GM23248 (cell line): ENCODE measurements around the gene UBE2F.

Experiments used
- EZH2 ChIP-seq: fragments of 200-600 bp; sonication (generic); IDR thresholded peaks from 2 replicates; pipeline ENCODE4 v1.6.1; 2018; ENCODE audit warnings: antibody characterized with exemption, mild to moderate bottlenecking; ENCODE audit not compliant: insufficient read depth, poor library complexity, severe bottlenecking
- EZH2phosphoT487 ChIP-seq: fragments of 200-600 bp; sonication (generic); IDR thresholded peaks from 2 replicates; pipeline ENCODE4 v1.6.1; 2018; ENCODE audit warnings: antibody characterized with exemption, moderate library complexity, mild to moderate bottlenecking, low read depth; ENCODE audit not compliant: insufficient read depth

GRCh38 chr2:237997521-237997920 is 30.7 kb downstream of the UBE2F start:
- TF ChIP-seq EZH2 (no peak), EZH2phosphoT487 (no peak)
